Naive thymus-derived CD4-positive, alpha-beta T cell (primary cell): ENCODE measurements around the gene FUCA2. TPM values are rescaled to one million over a fixed set of nuclear protein-coding genes. Genes with fewer than 3 reads are reported as not detected.

ENCODE experiments used
- ATAC-seq: fragments of 150-1000 bp; cut with Tn5 transposase; 2 replicates; pipeline ENCODE4 v1.10.0; 2021; ENCODE audit warnings: mild to moderate bottlenecking, moderate library complexity
- CTCF ChIA-PET: fragments of 350-600 bp; sonication (Branson Sonifier 250); formaldehyde crosslinking; loops from one replicate; lab custom pipeline; 2021; ENCODE audit warnings: antibody characterized with exemption; lab: Charles Lee
- POLR2A ChIA-PET: fragments of 350-600 bp; sonication (Branson Sonifier 250); formaldehyde crosslinking; loops from one replicate; lab custom pipeline; 2021; ENCODE audit warnings: antibody characterized with exemption, inconsistent platforms; lab: Charles Lee
- DNase-seq, 9 donors: peaks; one replicate each; pipeline versions ENCODE4 v3.0.0 to v3.0.0-alpha.2; 2020 to 2022; ENCODE audit warnings: mixed read lengths in 1 of 9
- H3K27ac ChIP-seq: one replicate; pipeline ENCODE4 v1.7.0; 2013; ENCODE audit warnings: mild to moderate bottlenecking, low read depth, low read length, moderate library complexity
- H3K27me3 ChIP-seq, 2 donors: one replicate each; pipeline ENCODE4 v1.7.0; 2013; ENCODE audit warnings: low read length in 2 of 2, mild to moderate bottlenecking in 2 of 2, moderate library complexity in 2 of 2; ENCODE audit not compliant: control insufficient read depth in 2 of 2, insufficient read depth in 2 of 2
- H3K36me3 ChIP-seq, 3 experiments: 1 replicate in 2 of 3; 2 replicates in 1 of 3; pipeline ENCODE4 v1.7.0; 2013; ENCODE audit warnings: low read length in 3 of 3, mild to moderate bottlenecking in 3 of 3, moderate library complexity in 1 of 3; ENCODE audit not compliant: insufficient read depth in 3 of 3, control insufficient read depth in 2 of 3
- H3K4me1 ChIP-seq, 2 donors: one replicate each; pipeline ENCODE4 v1.7.0; 2013; ENCODE audit warnings: low read length in 2 of 2, mild to moderate bottlenecking in 2 of 2, moderate library complexity in 1 of 2; ENCODE audit not compliant: control insufficient read depth in 2 of 2, insufficient read depth in 2 of 2
- H3K4me3 ChIP-seq: 2 replicates; pipeline ENCODE4 v1.7.0; 2013; ENCODE audit warnings: mild to moderate bottlenecking, low read length
- H3K9me3 ChIP-seq, 3 experiments: 1 replicate in 2 of 3; 2 replicates in 1 of 3; pipeline ENCODE4 v1.7.0; 2013; ENCODE audit warnings: low read length in 3 of 3; ENCODE audit not compliant: control insufficient read depth in 2 of 3
- H3K27ac Mint-ChIP-seq, 9 donors: one replicate each; pipeline ENCODE4 v1.8.0; 2020 to 2022; ENCODE audit warnings: mixed read lengths in 9 of 9, mild to moderate bottlenecking in 8 of 9, moderate library complexity in 5 of 9, inconsistent platforms in 2 of 9
- H3K27me3 Mint-ChIP-seq, 5 donors: one replicate each; pipeline ENCODE4 v1.8.0; 2021 to 2022; ENCODE audit warnings: mixed read lengths in 5 of 5, mild to moderate bottlenecking in 1 of 5
- H3K36me3 Mint-ChIP-seq, 5 donors: one replicate each; pipeline ENCODE4 v1.8.0; 2020 to 2022; ENCODE audit warnings: mixed read lengths in 5 of 5, mild to moderate bottlenecking in 3 of 5, inconsistent platforms in 1 of 5
- H3K4me1 Mint-ChIP-seq, 7 donors: one replicate each; pipeline ENCODE4 v1.8.0; 2020 to 2022; ENCODE audit warnings: mixed read lengths in 7 of 7, mild to moderate bottlenecking in 3 of 7, inconsistent platforms in 1 of 7
- H3K4me3 Mint-ChIP-seq, 10 donors: one replicate each; pipeline ENCODE4 v1.8.0; 2020 to 2022; ENCODE audit warnings: mild to moderate bottlenecking in 10 of 10, mixed read lengths in 10 of 10, moderate library complexity in 6 of 10, inconsistent platforms in 2 of 10
- H3K9me3 Mint-ChIP-seq, 11 donors: one replicate each; pipeline ENCODE4 v1.8.0; 2020 to 2022; ENCODE audit warnings: mixed read lengths in 11 of 11, mild to moderate bottlenecking in 4 of 11, inconsistent platforms in 1 of 11, moderate library complexity in 1 of 11
- intact Hi-C, 2 donors: fragments of 100-400 bp; cut with micrococcal nuclease; formaldehyde crosslinking; loops; one replicate each; pipeline ENCODE4 v1.15.1; 2023
- polyA plus RNA-seq, 2 donors: library from polyadenylated mRNA; unstranded; fragments of 300-500 nt; fragmentation: Illumina TruSeq; gene quantifications; one replicate each; pipeline ENCODE4 v1.2.3, GENCODE V29; 2021
- total RNA-seq, 6 experiments: library from RNA in 5 of 6; stranded (reverse) in 5 of 6; gene quantifications; 1 replicate in 5 of 6; 2 replicates in 1 of 6; pipeline ENCODE4 v1.2.3 and lab custom pipeline; 2021 to 2026

FUCA2 gene
- total and polyA plus RNA-seq, 7 experiments from 2014 or later: 4.4 to 14.9 (median 5.6) TPM

GRCh38 chr6:143507358-143508145 is 4.0 kb downstream of the FUCA2 start:
- no peaks in the 10 kb centered on the region for H3K27me3 ChIP-seq
- H3K36me3 Mint-ChIP-seq: peaks cover 3 to 25% (median 16%) of the 10 kb centered on the region in 5 donors
- ATAC-seq: no peak
- H3K9me3 Mint-ChIP-seq: no peaks in the 10 kb centered on the region
- H3K27ac Mint-ChIP-seq: no peak overlapping the region
- H3K4me3 ChIP-seq: no peak overlapping the region
- ChIA-PET POLR2A (no interaction called here), CTCF (no interaction called here)
- DNase-seq: no peak
- H3K4me1 Mint-ChIP-seq: peaks cover 7 to 31% (median 12%) of the 10 kb centered on the region in 7 donors
- no peaks in the 10 kb centered on the region for H3K9me3 ChIP-seq
- H3K27me3 Mint-ChIP-seq: no peaks in the 10 kb centered on the region
- intact Hi-C loops: no loop called here
- peaks cover 0 to 4% of the 10 kb centered on the region in 2 donors for H3K4me1 ChIP-seq
- H3K36me3 ChIP-seq: no peaks in the 10 kb centered on the region
- no peak overlapping the region for H3K27ac ChIP-seq
- no peak overlapping the region for H3K4me3 Mint-ChIP-seq

DNA sequence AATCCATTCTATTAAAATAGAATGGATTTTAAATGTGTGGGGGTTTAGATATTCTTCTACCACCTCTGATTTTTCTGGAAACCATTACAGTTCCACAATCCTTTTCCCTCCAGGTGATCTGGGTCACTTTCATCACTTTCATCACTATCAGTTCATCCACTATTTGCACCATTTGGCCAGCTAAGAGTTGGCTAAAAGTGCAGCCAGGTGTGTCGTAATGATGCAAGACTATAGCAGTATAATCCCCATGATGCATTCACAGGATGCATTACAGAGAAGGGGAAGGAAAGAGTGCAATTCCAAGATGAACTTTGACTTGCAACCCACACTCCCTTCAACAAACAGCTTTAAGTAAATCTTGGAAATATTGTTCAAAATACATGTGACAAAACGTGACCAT is 4.9 kb downstream of the FUCA2 start:
- H3K9me3 ChIP-seq: no peaks in the 10 kb centered on the region
- Mint-ChIP-seq H3K9me3 (no peaks in the 10 kb centered on the region), H3K27me3 (no peaks in the 10 kb centered on the region), H3K4me3 (no peak overlapping the region), H3K27ac (no peak overlapping the region), H3K4me1 (peaks cover 7 to 23% (median 12%) of the 10 kb centered on the region in 7 donors), H3K36me3 (peaks cover 3 to 25% (median 16%) of the 10 kb centered on the region in 5 donors)
- no peaks in the 10 kb centered on the region for H3K27me3 ChIP-seq
- ATAC-seq (no peak), DNase-seq (no peak)
- no peak overlapping the region for H3K4me3 ChIP-seq
- no peak overlapping the region for H3K27ac ChIP-seq
- no peaks in the 10 kb centered on the region for H3K36me3 ChIP-seq
- intact Hi-C loops: no loop called here
- ChIA-PET POLR2A (interaction anchor here (1.2 kb wide), 1 partner anchor 29 kb away, joined by 3 read pairs; no protein-coding TSS in a partner anchor), CTCF (no interaction called here)
- H3K4me1 ChIP-seq: no peaks in the 10 kb centered on the region

- no peak for ATAC-seq
- POLR2A ChIA-PET: interaction anchor here (0.9 to 1.2 kb wide), 2 partner anchors 27 to 30 kb away, joined by 3 read pairs; no protein-coding TSS in a partner anchor
- intact Hi-C loops: no loop called here
These were observed 5.3 kb downstream of the FUCA2 start for GRCh38 chr6:143506199-143506598.

DNA sequence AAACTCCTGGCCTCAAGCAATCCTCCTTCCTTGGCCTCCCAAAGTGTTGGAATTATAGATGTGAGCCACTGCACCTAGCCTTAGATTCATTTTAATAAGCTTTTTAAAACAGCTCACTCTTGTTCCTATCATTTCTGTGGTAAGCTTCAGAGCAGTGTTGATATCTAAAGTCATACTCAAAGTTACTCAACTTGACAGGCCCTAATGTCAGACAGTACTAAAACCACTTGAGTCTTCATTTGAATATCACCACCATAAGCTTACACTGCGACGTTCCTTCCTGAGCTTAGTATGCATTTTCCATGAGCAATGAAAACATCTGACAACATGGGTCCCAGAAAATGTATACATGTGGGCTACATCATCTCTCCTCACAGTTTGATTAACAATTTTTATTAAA is 6.0 kb downstream of the FUCA2 start:
- H3K27me3 ChIP-seq: no peaks in the 10 kb centered on the region
- no peak for ATAC-seq
- no peak overlapping the region for H3K27ac ChIP-seq
- DNase-seq: no peak
- H3K4me1 Mint-ChIP-seq: peaks cover 0 to 16% (median 7%) of the 10 kb centered on the region in 7 donors
- H3K9me3 Mint-ChIP-seq: no peaks in the 10 kb centered on the region
- intact Hi-C loops: no loop called here
- no peaks in the 10 kb centered on the region for H3K4me1 ChIP-seq
- no peaks in the 10 kb centered on the region for H3K27me3 Mint-ChIP-seq
- POLR2A ChIA-PET: interaction anchor here (0.9 to 1.2 kb wide), 2 partner anchors 28 to 30 kb away, joined by 3 read pairs; no protein-coding TSS in a partner anchor
- H3K36me3 ChIP-seq: no peaks in the 10 kb centered on the region
- H3K4me3 Mint-ChIP-seq: no peak overlapping the region
- peaks cover 3 to 27% (median 16%) of the 10 kb centered on the region in 5 donors for H3K36me3 Mint-ChIP-seq
- H3K9me3 ChIP-seq: no peaks in the 10 kb centered on the region
- CTCF ChIA-PET: interaction anchor here (0.7 kb wide), 1 partner anchor 24 kb away, joined by 5 read pairs; no protein-coding TSS in a partner anchor
- H3K27ac Mint-ChIP-seq: no peak overlapping the region
- no peak overlapping the region for H3K4me3 ChIP-seq

More at GRCh38 chr6:143506199-143506598, 5.3 kb downstream of the FUCA2 start:
- Mint-ChIP-seq H3K4me3 (no peak overlapping the region), H3K27me3 (no peaks in the 10 kb centered on the region), H3K36me3 (peaks cover 3 to 25% (median 16%) of the 10 kb centered on the region in 5 donors), H3K27ac (no peak overlapping the region), H3K4me1 (peaks cover 6 to 23% (median 12%) of the 10 kb centered on the region in 7 donors), H3K9me3 (no peaks in the 10 kb centered on the region)
- H3K36me3 ChIP-seq: no peaks in the 10 kb centered on the region
- H3K4me3 ChIP-seq: no peak overlapping the region
- H3K27me3 ChIP-seq: no peaks in the 10 kb centered on the region
- H3K9me3 ChIP-seq: no peaks in the 10 kb centered on the region
- DNase-seq: no peak
- H3K27ac ChIP-seq: no peak overlapping the region
- H3K4me1 ChIP-seq: no peaks in the 10 kb centered on the region
- CTCF ChIA-PET: interaction anchor here (0.7 kb wide), 1 partner anchor 23 kb away, joined by 5 read pairs; no protein-coding TSS in a partner anchor

- ChIA-PET CTCF (no interaction called here), POLR2A (no interaction called here)
- Mint-ChIP-seq H3K27me3 (no peaks in the 10 kb centered on the region), H3K4me1 (peaks cover 0 to 16% (median 7%) of the 10 kb centered on the region in 7 donors), H3K27ac (no peak overlapping the region), H3K9me3 (no peaks in the 10 kb centered on the region), H3K36me3 (peaks cover 4 to 28% (median 17%) of the 10 kb centered on the region in 5 donors), H3K4me3 (no peak overlapping the region)
- Histone ChIP-seq H3K27ac (no peak overlapping the region), H3K27me3 (no peaks in the 10 kb centered on the region), H3K36me3 (no peaks in the 10 kb centered on the region), H3K9me3 (no peaks in the 10 kb centered on the region), H3K4me3 (no peak overlapping the region), H3K4me1 (no peaks in the 10 kb centered on the region)
- DNase-seq (no peak), ATAC-seq (no peak)
- intact Hi-C loops: no loop called here
These were observed 6.4 kb downstream of the FUCA2 start for GRCh38 chr6:143505111-143505510.

DNA sequence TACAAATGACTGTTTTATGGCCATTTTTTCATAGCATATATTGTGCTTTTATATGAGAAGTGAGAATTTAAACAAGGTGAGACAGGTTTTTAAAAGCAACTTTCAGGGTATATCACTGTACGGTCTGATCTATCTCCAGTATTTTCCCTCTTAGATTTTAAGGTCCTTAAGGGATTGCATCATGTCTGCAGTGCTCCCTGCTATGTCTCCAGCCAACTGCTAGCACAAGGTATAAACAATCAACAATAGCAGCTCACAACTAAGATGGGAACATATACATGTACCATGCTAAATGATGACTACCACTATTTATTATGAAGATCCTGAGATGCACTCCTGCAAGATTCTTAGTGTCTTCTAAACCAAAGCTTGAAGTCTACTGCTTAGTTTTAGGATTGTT is 7.2 kb downstream of the FUCA2 start:
- H3K4me1 Mint-ChIP-seq: peaks cover 0 to 14% (median 4%) of the 10 kb centered on the region in 7 donors
- no peaks in the 10 kb centered on the region for H3K9me3 Mint-ChIP-seq
- Histone ChIP-seq H3K4me3 (no peak overlapping the region), H3K4me1 (no peaks in the 10 kb centered on the region), H3K27ac (no peak overlapping the region), H3K9me3 (no peaks in the 10 kb centered on the region), H3K27me3 (no peaks in the 10 kb centered on the region), H3K36me3 (no peaks in the 10 kb centered on the region)
- H3K27ac Mint-ChIP-seq: no peak overlapping the region
- DNase-seq: no peak
- H3K4me3 Mint-ChIP-seq: no peak overlapping the region
- H3K27me3 Mint-ChIP-seq: no peaks in the 10 kb centered on the region
- intact Hi-C loops: loop anchor here in 1 of 2 donors (5.0 kb wide), 1 partner anchor 812 kb away; no protein-coding TSS in a partner anchor
- ChIA-PET POLR2A (no interaction called here), CTCF (no interaction called here)
- ATAC-seq: no peak
- H3K36me3 Mint-ChIP-seq: peaks cover 5 to 28% (median 20%) of the 10 kb centered on the region in 5 donors
